ENCODE measurements around the gene STAT4. TPM values are rescaled to one million over a fixed set of nuclear protein-coding genes. Genes with fewer than 3 reads are reported as not detected.
A peak's percentile ranks its signal among the peaks of the same experiment; 100 is the strongest.

STAT4 gene, protein sequence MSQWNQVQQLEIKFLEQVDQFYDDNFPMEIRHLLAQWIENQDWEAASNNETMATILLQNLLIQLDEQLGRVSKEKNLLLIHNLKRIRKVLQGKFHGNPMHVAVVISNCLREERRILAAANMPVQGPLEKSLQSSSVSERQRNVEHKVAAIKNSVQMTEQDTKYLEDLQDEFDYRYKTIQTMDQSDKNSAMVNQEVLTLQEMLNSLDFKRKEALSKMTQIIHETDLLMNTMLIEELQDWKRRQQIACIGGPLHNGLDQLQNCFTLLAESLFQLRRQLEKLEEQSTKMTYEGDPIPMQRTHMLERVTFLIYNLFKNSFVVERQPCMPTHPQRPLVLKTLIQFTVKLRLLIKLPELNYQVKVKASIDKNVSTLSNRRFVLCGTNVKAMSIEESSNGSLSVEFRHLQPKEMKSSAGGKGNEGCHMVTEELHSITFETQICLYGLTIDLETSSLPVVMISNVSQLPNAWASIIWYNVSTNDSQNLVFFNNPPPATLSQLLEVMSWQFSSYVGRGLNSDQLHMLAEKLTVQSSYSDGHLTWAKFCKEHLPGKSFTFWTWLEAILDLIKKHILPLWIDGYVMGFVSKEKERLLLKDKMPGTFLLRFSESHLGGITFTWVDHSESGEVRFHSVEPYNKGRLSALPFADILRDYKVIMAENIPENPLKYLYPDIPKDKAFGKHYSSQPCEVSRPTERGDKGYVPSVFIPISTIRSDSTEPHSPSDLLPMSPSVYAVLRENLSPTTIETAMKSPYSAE
- 1 to 10 TPM in 2 of 4 donors, not detected in 2; 3.1 to 9.1 TPM for total RNA-seq

DNA sequence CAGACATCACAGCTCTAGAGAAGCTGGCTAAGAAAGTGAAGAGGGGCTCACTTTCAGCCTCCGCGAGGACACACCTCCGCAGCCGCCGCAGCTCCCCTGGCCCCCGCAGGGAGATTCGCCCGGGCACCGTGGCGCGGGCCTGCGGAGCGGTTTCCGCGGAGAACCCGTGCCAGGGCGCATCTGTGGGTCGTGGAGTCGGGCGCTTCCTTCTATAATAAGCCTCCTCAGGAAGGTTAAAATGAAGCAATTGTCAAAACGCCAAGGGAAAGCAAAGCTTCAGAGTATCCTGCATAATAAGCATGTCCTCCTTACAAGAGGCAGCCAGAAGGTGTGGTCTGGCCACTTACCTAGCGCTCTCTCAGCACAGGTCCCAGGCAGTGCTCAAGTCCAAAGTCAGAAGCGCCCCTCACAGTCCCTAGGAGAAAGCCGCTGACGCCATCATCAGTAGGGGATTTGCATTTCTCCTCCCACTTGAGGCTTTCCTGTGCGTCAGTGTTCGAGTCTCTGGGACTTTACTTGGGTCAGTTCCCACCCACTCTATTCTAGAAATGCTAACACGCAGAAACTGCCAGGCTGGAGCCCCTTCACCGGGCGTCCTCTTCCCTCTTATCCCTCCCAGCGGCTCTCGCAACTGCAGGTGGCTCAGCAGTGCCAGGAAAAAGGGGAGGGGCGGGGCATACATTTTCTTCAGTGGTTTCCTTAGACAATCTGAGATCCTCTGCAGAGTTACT, at the start of gene STAT4:
STAT4 (minus strand) TSS at position 395 of the 731 bp plus-strand sequence. CDS start 2,791 bp downstream, outside the sequence.
- intact Hi-C loops (cut with DNase I; ENCODE audit: low total_unique reads) (no loop called here), in situ Hi-C loops (cut with MboI; ENCODE audit: low pct_ligation_motif_present in 1 of 4, low pct_unique_long_range_greater_than_20kb in 1 of 4, low sequenced_read_pairs in 3 of 4) (loop anchor here in 3 of 4 donors (10.0 to 25.0 kb wide), 4 partner anchors 96 to 537 kb away; partner anchors contain the start of gene NABP1 (in 1 of the 3))
- H3K9me3 ChIP-seq = no peaks in the 10 kb centered on the region
- 0 to 3% methylated on average over 1 to 33 of the region's 33 CpGs for WGBS, 2 donors (ENCODE audit: low coverage in 1 of 2)
- H3K27ac ChIP-seq = peak within 1 kb of the TSS; percentile 47 to 79 (median 58)
- H3K4me1 ChIP-seq = peaks cover 0 to 15% (median 3%) of the 10 kb centered on the region in 4 donors
- peak within 1 kb of the TSS; percentile 22 to 67 (median 42) for H3K4me3 ChIP-seq
- no peaks in the 10 kb centered on the region for H3K36me3 ChIP-seq
- H3K27me3 ChIP-seq = no peaks in the 10 kb centered on the region
- TF ChIP-seq POLR2A (IDR thresholded peaks at IDR 0.05) = peak; percentile 65
- no peak for TF ChIP-seq EP300 (IDR thresholded peaks at IDR 0.05; ENCODE audit: low read depth)
- TF ChIP-seq, protein P1, sequence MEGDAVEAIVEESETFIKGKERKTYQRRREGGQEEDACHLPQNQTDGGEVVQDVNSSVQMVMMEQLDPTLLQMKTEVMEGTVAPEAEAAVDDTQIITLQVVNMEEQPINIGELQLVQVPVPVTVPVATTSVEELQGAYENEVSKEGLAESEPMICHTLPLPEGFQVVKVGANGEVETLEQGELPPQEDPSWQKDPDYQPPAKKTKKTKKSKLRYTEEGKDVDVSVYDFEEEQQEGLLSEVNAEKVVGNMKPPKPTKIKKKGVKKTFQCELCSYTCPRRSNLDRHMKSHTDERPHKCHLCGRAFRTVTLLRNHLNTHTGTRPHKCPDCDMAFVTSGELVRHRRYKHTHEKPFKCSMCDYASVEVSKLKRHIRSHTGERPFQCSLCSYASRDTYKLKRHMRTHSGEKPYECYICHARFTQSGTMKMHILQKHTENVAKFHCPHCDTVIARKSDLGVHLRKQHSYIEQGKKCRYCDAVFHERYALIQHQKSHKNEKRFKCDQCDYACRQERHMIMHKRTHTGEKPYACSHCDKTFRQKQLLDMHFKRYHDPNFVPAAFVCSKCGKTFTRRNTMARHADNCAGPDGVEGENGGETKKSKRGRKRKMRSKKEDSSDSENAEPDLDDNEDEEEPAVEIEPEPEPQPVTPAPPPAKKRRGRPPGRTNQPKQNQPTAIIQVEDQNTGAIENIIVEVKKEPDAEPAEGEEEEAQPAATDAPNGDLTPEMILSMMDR (IDR thresholded peaks at IDR 0.05) = no peak
- peak; percentile 26 to 76 (median 73) for TF ChIP-seq POLR2AphosphoS5 (IDR thresholded peaks at IDR 0.05)
- peak; percentile 81 for DNase-seq

DNA sequence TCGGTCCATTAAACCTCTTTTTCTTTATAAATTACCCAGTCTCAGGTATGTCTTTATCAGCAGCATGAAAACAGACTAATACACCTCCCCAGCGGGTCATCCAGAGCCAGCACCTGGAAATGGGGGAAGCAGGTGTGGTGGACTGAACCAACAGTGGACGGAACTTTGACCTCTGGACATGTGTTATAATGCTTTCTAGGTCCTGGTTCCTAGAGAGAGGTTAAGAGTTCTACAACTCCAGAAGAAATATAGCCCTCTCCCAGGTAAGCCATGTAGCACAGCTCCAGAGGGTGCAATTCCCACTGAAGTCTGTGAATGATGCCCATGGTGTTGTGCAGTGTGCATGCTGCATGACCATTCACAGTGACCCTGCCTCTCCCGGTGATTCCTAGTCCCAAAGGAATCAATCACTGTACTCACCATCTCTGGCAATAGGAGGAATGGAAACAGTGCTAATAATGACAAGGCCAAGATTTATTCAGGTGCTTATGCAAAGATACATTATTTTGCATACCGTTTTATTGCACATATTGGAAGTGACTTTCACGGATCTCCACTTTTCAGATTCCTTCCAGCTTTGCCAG, 49.2 kb upstream of the STAT4 start:
- DNase-seq = no peak
- Histone ChIP-seq H3K4me3 (no peak overlapping the region), H3K36me3 (no peaks in the 10 kb centered on the region), H3K27me3 (no peaks in the 10 kb centered on the region), H3K4me1 (peaks cover 0 to 8% (median 0%) of the 10 kb centered on the region in 4 donors), H3K27ac (no peak overlapping the region), H3K9me3 (no peaks in the 10 kb centered on the region)
- TF ChIP-seq EP300 (IDR thresholded peaks at IDR 0.05; ENCODE audit: low read depth) (no peak), POLR2AphosphoS5 (IDR thresholded peaks at IDR 0.05) (no peak), POLR2A (IDR thresholded peaks at IDR 0.05) (no peak)
- TF ChIP-seq, protein P1 (IDR thresholded peaks at IDR 0.05) = no peak
- in situ Hi-C loops (cut with MboI; ENCODE audit: low pct_ligation_motif_present in 1 of 4, low pct_unique_long_range_greater_than_20kb in 1 of 4, low sequenced_read_pairs in 3 of 4) (no loop called here), intact Hi-C loops (cut with DNase I; ENCODE audit: low total_unique reads) (no loop called here)
- 92 to 96% methylated on average over 4 to 6 of the region's 6 CpGs for WGBS, 2 donors (ENCODE audit: low coverage in 1 of 2)

DNA sequence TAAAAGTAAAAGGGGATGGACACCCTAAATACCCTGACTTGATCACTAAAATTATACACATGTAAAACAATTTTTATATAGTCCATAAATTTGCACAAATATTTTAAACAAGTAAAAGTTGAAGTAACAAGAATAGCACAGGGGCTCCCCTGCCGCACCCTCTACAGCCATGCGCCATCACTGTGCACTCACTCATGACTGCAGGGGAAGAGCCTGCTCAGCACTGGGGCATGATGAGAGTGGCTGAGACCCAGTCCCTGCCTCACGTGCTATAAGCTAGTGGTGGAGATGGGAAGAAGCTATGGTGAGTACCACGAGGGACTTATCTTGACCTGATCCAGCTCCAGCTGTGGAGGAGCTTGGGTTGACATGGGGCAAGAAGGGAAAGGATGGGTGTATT, 47.5 kb upstream of the STAT4 start:
- peaks cover 0 to 6% (median 0%) of the 10 kb centered on the region in 4 donors for H3K4me1 ChIP-seq
- no peaks in the 10 kb centered on the region for H3K27me3 ChIP-seq
- intact Hi-C loops (cut with DNase I; ENCODE audit: low total_unique reads) (no loop called here), in situ Hi-C loops (cut with MboI; ENCODE audit: low pct_ligation_motif_present in 1 of 4, low pct_unique_long_range_greater_than_20kb in 1 of 4, low sequenced_read_pairs in 3 of 4) (no loop called here)
- no peaks in the 10 kb centered on the region for H3K9me3 ChIP-seq
- no peak for DNase-seq
- no peak overlapping the region for H3K27ac ChIP-seq
- no peaks in the 10 kb centered on the region for H3K36me3 ChIP-seq
- WGBS, 2 donors (ENCODE audit: low coverage in 1 of 2) = 90 to 91% methylated on average over 2 to 4 of the region's 4 CpGs
- no peak overlapping the region for H3K4me3 ChIP-seq
- TF ChIP-seq, protein P1 (IDR thresholded peaks at IDR 0.05) = no peak

All from transverse colon (tissue), 4 donors.